Daoy (cell line): ENCODE measurements around the gene OR5B21. TPM values are rescaled to one million over a fixed set of nuclear protein-coding genes. Genes with fewer than 3 reads are reported as not detected.

ENCODE experiments used
- DNase-seq: peaks from one replicate; pipeline ENCODE4 v3.0.0-alpha.2; 2015; ENCODE audit warnings: low read depth
- total RNA-seq: library from RNA; depleted of rRNA; stranded (reverse); fragments of >200 nt; shearing (Covaris generic); gene quantifications from 2 replicates; pipeline ENCODE4 v1.2.3, GENCODE V29; 2014; rRNA removed

OR5B21 gene
- total RNA-seq, 1 experiment from 2014 or later = not detected

DNA sequence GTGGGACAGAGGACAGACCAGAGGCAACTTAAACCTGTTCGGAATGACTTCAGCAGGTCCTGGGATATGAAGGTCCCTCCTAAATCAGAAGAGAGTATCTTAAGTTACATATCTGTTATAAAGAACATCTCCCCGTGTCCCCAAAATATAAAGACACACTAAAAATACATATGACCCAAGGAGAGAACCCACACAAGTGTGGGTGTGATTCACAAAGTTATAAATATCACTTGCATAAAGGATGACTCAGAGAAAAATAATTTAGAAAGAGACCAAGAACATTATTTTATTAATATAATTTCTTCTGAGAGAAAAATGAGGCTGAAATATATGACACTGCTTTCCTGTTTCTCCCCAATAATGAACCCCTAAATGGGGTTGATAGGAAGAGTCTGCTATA, 14.2 kb downstream of the OR5B21 start:
- DNase-seq = no peak

DNA sequence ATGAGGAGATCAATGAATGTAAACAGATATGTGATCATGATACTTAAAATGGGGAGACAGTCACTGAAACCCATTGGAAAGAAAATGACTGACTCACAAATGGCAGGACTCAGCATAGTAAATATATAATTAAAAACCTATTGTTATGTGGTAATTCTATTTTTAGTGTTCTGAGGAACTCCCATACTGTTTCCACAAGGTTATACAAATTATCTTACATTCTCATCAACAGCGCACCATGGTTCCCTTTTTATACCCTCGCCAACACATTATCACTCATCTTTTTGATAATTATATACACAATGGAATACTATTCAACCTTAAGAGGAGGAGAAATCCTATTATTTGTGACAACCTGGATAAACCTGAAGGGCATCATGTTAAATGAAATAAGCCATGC, 17.1 kb downstream of the OR5B21 start:
- DNase-seq = no peak

DNA sequence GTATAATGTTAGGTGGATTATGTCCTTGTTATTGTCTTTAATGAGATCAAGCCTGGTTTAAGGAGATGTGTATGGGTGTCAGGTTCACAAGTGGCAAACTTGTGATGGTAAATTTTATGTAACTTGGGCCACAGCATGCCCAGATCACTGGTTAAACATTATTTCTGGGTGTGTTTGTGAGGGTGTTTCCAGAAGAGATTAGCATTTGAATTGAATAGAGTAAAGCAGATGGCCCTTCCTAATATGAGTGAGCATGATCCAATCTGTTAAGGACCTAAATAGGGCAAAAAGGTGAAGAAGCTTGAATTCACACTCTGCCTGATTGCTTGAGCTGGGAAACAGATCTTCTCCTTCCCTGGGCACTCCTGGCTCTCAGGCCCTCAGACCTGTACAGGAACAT, 20.7 kb downstream of the OR5B21 start:
- no peak for DNase-seq

GRCh38 chr11:58485961-58486360, 21.9 kb downstream of the OR5B21 start:
- DNase-seq = no peak

DNA sequence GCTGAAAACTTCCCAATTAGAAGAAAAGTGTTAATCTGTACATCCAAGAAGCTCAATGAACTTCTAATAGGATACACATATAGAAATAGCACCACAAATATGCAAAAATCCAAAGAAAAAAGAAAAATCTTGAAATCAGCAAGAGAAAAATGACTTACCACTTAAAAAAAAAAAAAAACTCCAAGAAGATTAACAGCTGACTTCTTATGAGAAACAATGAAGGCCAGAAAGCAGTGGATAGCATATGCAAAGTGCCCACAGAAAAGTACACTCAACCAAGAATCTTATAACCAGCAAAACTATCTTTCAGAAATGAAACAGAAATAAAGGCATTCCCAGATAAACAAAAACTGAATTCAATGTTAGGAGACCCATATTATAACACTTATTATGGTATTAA, 36.0 kb downstream of the OR5B21 start:
- no peak for DNase-seq

GRCh38 chr11:58466293-58466692, 41.6 kb downstream of the OR5B21 start:
- no peak for DNase-seq

DNA sequence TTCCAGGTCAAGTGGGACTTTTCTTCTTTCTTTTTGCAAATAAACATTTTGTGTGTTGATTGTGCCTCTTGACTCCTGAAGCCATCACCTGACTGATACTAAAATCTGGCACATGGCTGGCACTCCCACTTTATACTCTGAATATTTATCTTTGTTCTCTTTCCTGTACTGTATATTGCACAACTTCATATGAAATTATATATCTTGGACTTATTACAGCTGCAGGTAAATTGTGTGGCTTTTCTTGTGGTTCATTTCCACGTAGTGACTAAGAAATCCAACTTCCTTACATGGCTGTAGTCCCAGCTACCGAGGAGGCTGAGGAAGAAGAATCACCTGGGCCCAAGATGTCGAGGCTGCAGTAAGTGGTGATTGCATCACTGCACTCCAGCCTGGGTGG, 42.2 kb downstream of the OR5B21 start:
- no peak for DNase-seq

Other genes with a start within 250 kb of the OR5B21 start
- not detected in 2 replicates for gene OR10W1, start 239.8 kb downstream of the OR5B21 start, total RNA-seq
- gene OR5B17, start 149.0 kb downstream of the OR5B21 start, total RNA-seq = not detected in 2 replicates
- not detected in 2 replicates for gene OR5B3, start 101.2 kb downstream of the OR5B21 start, total RNA-seq
- gene OR5B2, start 80.0 kb downstream of the OR5B21 start, total RNA-seq = not detected in 2 replicates
- gene OR5B12, start 65.9 kb downstream of the OR5B21 start, total RNA-seq = not detected in 2 replicates
- gene LPXN, start 67.8 kb upstream of the OR5B21 start, total RNA-seq = 94.8 and 132 TPM in 2 replicates
- 44.6 and 50.5 TPM in 2 replicates for gene ZFP91, start 71.0 kb upstream of the OR5B21 start, total RNA-seq
- 0.65 and 1.8 TPM in 2 replicates for gene CNTF, start 114.6 kb upstream of the OR5B21 start, total RNA-seq
- gene GLYAT, start 223.8 kb upstream of the OR5B21 start, total RNA-seq = not detected in 2 replicates